ENCODE results near the gene RNF111. TPM values are rescaled to one million over a fixed set of nuclear protein-coding genes. Genes with fewer than 3 reads are reported as not detected.

Gene RNF111
- total RNA-seq, 4 donors from 2014 or later = 14.5 to 18.4 (median 15.8) TPM

GRCh38 chr15:58957101-58957973, 30.1 kb upstream of the RNF111 start:
- Histone ChIP-seq H3K27ac (no peak overlapping the region), H3K4me3 (no peak overlapping the region), H3K27me3 (no peaks in the 10 kb centered on the region), H3K36me3 (no peaks in the 10 kb centered on the region), H3K9me3 (no peaks in the 10 kb centered on the region), H3K4me1 (no peaks in the 10 kb centered on the region)
- TF ChIP-seq CTCF (IDR thresholded peaks at IDR 0.05 in 4 of 5, conservative IDR thresholded peaks at IDR 0.05 in 1 of 5) = peak; percentile 32 to 74 (median 57)
- TF ChIP-seq POLR2A (IDR thresholded peaks at IDR 0.05) = no peak
- ATAC-seq (peak; percentile 68 to 76), DNase-seq (no peak)
- intact Hi-C loops (cut with DNase I; ENCODE audit: low total_unique reads) = loop anchor here (2.0 kb wide), 1 partner anchor 535 kb away; no protein-coding TSS in a partner anchor
- in situ Hi-C loops (cut with MboI; ENCODE audit: low sequenced_read_pairs in 4 of 4) = no loop called here

- H3K4me1 ChIP-seq = no peaks in the 10 kb centered on the region
- intact Hi-C loops (cut with DNase I; ENCODE audit: low total_unique reads) (no loop called here), in situ Hi-C loops (cut with MboI; ENCODE audit: low sequenced_read_pairs in 4 of 4) (no loop called here)
- ATAC-seq = no peak
- no peaks in the 10 kb centered on the region for H3K9me3 ChIP-seq
- H3K36me3 ChIP-seq = no peaks in the 10 kb centered on the region
- DNase-seq = no peak
- no peaks in the 10 kb centered on the region for H3K27me3 ChIP-seq
- no peak overlapping the region for H3K27ac ChIP-seq
- TF ChIP-seq POLR2A (IDR thresholded peaks at IDR 0.05) (no peak), CTCF (IDR thresholded peaks at IDR 0.05 in 4 of 5, conservative IDR thresholded peaks at IDR 0.05 in 1 of 5) (no peak)
- no peak overlapping the region for H3K4me3 ChIP-seq
Observed at GRCh38 chr15:58958811-58959210, 28.7 kb upstream of the RNF111 start.

GRCh38 chr15:58962136-58962535, 25.3 kb upstream of the RNF111 start:
- DNase-seq (no peak), ATAC-seq (no peak)
- in situ Hi-C loops (cut with MboI; ENCODE audit: low sequenced_read_pairs in 4 of 4) (no loop called here), intact Hi-C loops (cut with DNase I; ENCODE audit: low total_unique reads) (no loop called here)
- TF ChIP-seq POLR2A (IDR thresholded peaks at IDR 0.05) (no peak), CTCF (IDR thresholded peaks at IDR 0.05 in 4 of 5, conservative IDR thresholded peaks at IDR 0.05 in 1 of 5) (no peak)
- Histone ChIP-seq H3K27me3 (no peaks in the 10 kb centered on the region), H3K36me3 (no peaks in the 10 kb centered on the region), H3K4me1 (no peaks in the 10 kb centered on the region), H3K27ac (no peak overlapping the region), H3K9me3 (no peaks in the 10 kb centered on the region), H3K4me3 (no peak overlapping the region)

- Histone ChIP-seq H3K4me3 (no peak overlapping the region), H3K27me3 (no peaks in the 10 kb centered on the region), H3K4me1 (no peaks in the 10 kb centered on the region), H3K27ac (no peak overlapping the region), H3K36me3 (no peaks in the 10 kb centered on the region), H3K9me3 (no peaks in the 10 kb centered on the region)
- in situ Hi-C loops (cut with MboI; ENCODE audit: low sequenced_read_pairs in 4 of 4) (no loop called here), intact Hi-C loops (cut with DNase I; ENCODE audit: low total_unique reads) (no loop called here)
- TF ChIP-seq POLR2A (IDR thresholded peaks at IDR 0.05) = no peak
- no peak for TF ChIP-seq CTCF (IDR thresholded peaks at IDR 0.05 in 4 of 5, conservative IDR thresholded peaks at IDR 0.05 in 1 of 5)
- no peak for ATAC-seq
- DNase-seq = no peak
Observed at GRCh38 chr15:58962662-58963565, 24.5 kb upstream of the RNF111 start.
